ENCODE measurements around the gene ZNF274.
"Not testable (repeated sequence)": the region's sequence is repeated elsewhere in the genome, so short reads cannot be mapped to it uniquely, and the experiment has no call there.

ZNF274 gene

GRCh38 chr19:58182989-58183816, at the start of gene ZNF274:
Gene ZNF274 (plus strand): TSS chr19:58183061. CDS start chr19:58183966, 905 bp downstream.
- Histone ChIP-seq H3K4me3 (peak within 1 kb of the TSS; percentile 98), H3K27ac (peak within 1 kb of the TSS; percentile 89 to 98)
- DNase-seq (ENCODE audit: low spot score) = peak; percentile 93
- TF ChIP-seq CTCF (IDR thresholded peaks at IDR 0.05) = no peak

GRCh38 chr19:58134244-58134643, 48.6 kb upstream of the ZNF274 start:
- H3K27ac ChIP-seq = no peak overlapping the region
- no peak for TF ChIP-seq CTCF (IDR thresholded peaks at IDR 0.05)
- DNase-seq (ENCODE audit: low spot score) = no peak
- H3K4me3 ChIP-seq = no peak overlapping the region

GRCh38 chr19:58145849-58146248, 37.0 kb upstream of the ZNF274 start:
- no peak overlapping the region for H3K4me3 ChIP-seq
- no peak overlapping the region for H3K27ac ChIP-seq
- no peak for TF ChIP-seq CTCF (IDR thresholded peaks at IDR 0.05)
- no peak for DNase-seq (ENCODE audit: low spot score)

- not testable (repeated sequence) for DNase-seq (ENCODE audit: low spot score)
Observed at GRCh38 chr19:58147475-58147874, 35.4 kb upstream of the ZNF274 start.

GRCh38 chr19:58150328-58150921, 32.4 kb upstream of the ZNF274 start, which contains the start of gene ZNF329:
Gene ZNF329 (minus strand): TSS chr19:58150789. CDS start chr19:58129503, 21,286 bp downstream.
- peak; percentile 84 for DNase-seq (ENCODE audit: low spot score)
- Histone ChIP-seq H3K27ac (peak within 1 kb of the TSS; percentile 76 to 88), H3K4me3 (peak within 1 kb of the TSS; percentile 90)
- no peak for TF ChIP-seq CTCF (IDR thresholded peaks at IDR 0.05)

More at GRCh38 chr19:58147475-58147874, 35.4 kb upstream of the ZNF274 start:
- not testable (repeated sequence) for H3K27ac ChIP-seq, H3K4me3 ChIP-seq

GRCh38 chr19:58153386-58153785, 29.5 kb upstream of the ZNF274 start:
- no peak for DNase-seq (ENCODE audit: low spot score)
- Histone ChIP-seq H3K27ac (no peak overlapping the region), H3K4me3 (no peak overlapping the region)
- no peak for TF ChIP-seq CTCF (IDR thresholded peaks at IDR 0.05)

- no peak for TF ChIP-seq CTCF (IDR thresholded peaks at IDR 0.05)
- Histone ChIP-seq H3K4me3 (peak overlapping the region; percentile 80), H3K27ac (peak overlapping the region; percentile 94 to 98)
- peak; percentile 74 for DNase-seq (ENCODE audit: low spot score)
Observed at GRCh38 chr19:58154287-58154678, 28.6 kb upstream of the ZNF274 start.

All from coronary artery (tissue), 2 donors.